HCT116 (cell line): ENCODE data around the gene PWWP2B. TPM values are rescaled to one million over a fixed set of nuclear protein-coding genes. Genes with fewer than 3 reads are reported as not detected.

Experiments used
- ATAC-seq: fragments of 200-7000 bp; cut with Tn5 transposase; 2 replicates; pipeline ENCODE4 v1.9.1; 2020; ENCODE audit warnings: mild to moderate bottlenecking, moderate library complexity
- BruUV-seq: library from RNA; stranded (reverse); fragments of 400-500 nt; replicated peaks from 2 replicates; lab custom pipeline; 2021; lab: Mats Ljungman, UMichigan
- CTCF ChIA-PET: fragments of 300-600 bp; sonication (Branson Sonifier 250); formaldehyde crosslinking; loops from one replicate; lab custom pipeline; 2021; ENCODE audit warnings: antibody characterized with exemption; lab: Charles Lee
- POLR2A ChIA-PET: fragments of 300-600, 350-600 bp; sonication (Branson Sonifier 250); formaldehyde crosslinking; loops from one replicate; lab custom pipeline; 2021; ENCODE audit warnings: antibody characterized with exemption; lab: Charles Lee
- RAD21 ChIA-PET, 2 experiments: fragments of 300-600 bp; sonication (Branson Sonifier 250); formaldehyde crosslinking; loops; one replicate each; lab custom pipeline; 2023; ENCODE audit warnings: low total read pairs in 2 of 2; ENCODE audit not compliant: uncharacterized antibody in 2 of 2, unreplicated experiment in 2 of 2, low non-redundant PET in 1 of 2; lab: Charles Lee
- DNase-seq: peaks from one replicate; pipeline ENCODE4 v3.0.0-alpha.2; 2010; ENCODE audit warnings: low read depth, low spot score
- H2AFZ ChIP-seq: fragments of 200-600 bp; shearing (Covaris generic), sonication (generic); 2 replicates; pipeline ENCODE4 v1.6.1; 2017; ENCODE audit warnings: low read depth, mixed run types, mixed read lengths, antibody characterized with exemption, low read length; ENCODE audit not compliant: poor library complexity, severe bottlenecking
- H3K27ac ChIP-seq: 2 replicates; pipeline ENCODE4 v1.5.1; 2012; ENCODE audit warnings: low read depth, low read length
- H3K27me3 ChIP-seq: fragments of 200-600 bp; sonication (generic); 2 replicates; pipeline ENCODE4 v1.6.1; 2016; ENCODE audit warnings: mixed run types, low read length, mixed read lengths; ENCODE audit not compliant: insufficient read depth
- H3K36me3 ChIP-seq, 2 experiments: fragments of 200-500 bp in 1 of 2; fragments of 200-600 bp in 1 of 2; sonication (Bioruptor generic) in 1 of 2; sonication (generic) in 1 of 2; 2 replicates each; pipeline versions ENCODE4 v1.5.1 to v1.6.1; 2014 to 2016; ENCODE audit warnings: low read length in 2 of 2, inconsistent platforms in 1 of 2, mixed read lengths in 1 of 2, mixed run types in 1 of 2; ENCODE audit not compliant: insufficient read depth in 2 of 2, control insufficient read depth in 1 of 2
- H3K4me1 ChIP-seq, 2 experiments: fragments of 200-600 bp in 1 of 2; sonication (generic) in 1 of 2; 2 replicates each; pipeline versions ENCODE4 v1.5.1 to v1.6.1; 2012 to 2017; ENCODE audit warnings: low read length in 2 of 2, inconsistent platforms in 1 of 2, mild to moderate bottlenecking in 1 of 2, mixed read lengths in 1 of 2, mixed run types in 1 of 2, moderate library complexity in 1 of 2; ENCODE audit not compliant: insufficient read depth in 2 of 2, control insufficient read depth in 1 of 2
- H3K4me2 ChIP-seq: fragments of 200-600 bp; sonication (generic); 2 replicates; pipeline ENCODE4 v1.6.1; 2017; ENCODE audit warnings: mixed run types, low read length, mixed read lengths
- H3K4me3 ChIP-seq, 2 experiments: fragments of 200-600 bp in 1 of 2; sonication (generic) in 1 of 2; replicated peaks in 1 of 2; 2 replicates each; pipeline ENCODE4 v1.5.1; 2011 to 2016; ENCODE audit warnings: low read length in 2 of 2, control low read depth in 1 of 2, low read depth in 1 of 2, mild to moderate bottlenecking in 1 of 2, mixed read lengths in 1 of 2, mixed run types in 1 of 2
- H3K79me2 ChIP-seq: fragments of 200-600 bp; sonication (generic); 2 replicates; pipeline ENCODE4 v1.6.1; 2017; ENCODE audit warnings: mild to moderate bottlenecking, mixed run types, low read length, moderate library complexity, mixed read lengths; ENCODE audit not compliant: insufficient read depth
- H3K9ac ChIP-seq: fragments of 200-600 bp; sonication (generic); 2 replicates; pipeline ENCODE4 v1.6.1; 2016; ENCODE audit warnings: low read length, mixed read lengths
- H3K9me2 ChIP-seq: fragments of 200-600 bp; sonication (generic), shearing (Covaris generic); 2 replicates; pipeline ENCODE4 v1.6.1; 2017; ENCODE audit warnings: mixed run types, mild to moderate bottlenecking, moderate library complexity; ENCODE audit not compliant: insufficient read depth
- H3K9me3 ChIP-seq, 2 experiments: fragments of 200-500 bp in 1 of 2; fragments of 200-600 bp in 1 of 2; sonication (Bioruptor generic) in 1 of 2; sonication (generic) in 1 of 2; 2 replicates each; pipeline ENCODE4 v1.6.1; 2014 to 2017; ENCODE audit warnings: low read length in 2 of 2, mixed read lengths in 2 of 2, inconsistent platforms in 1 of 2, low read depth in 1 of 2, mild to moderate bottlenecking in 1 of 2, mixed run types in 1 of 2, moderate library complexity in 1 of 2; ENCODE audit not compliant: control insufficient read depth in 1 of 2, insufficient read depth in 1 of 2
- H4K20me1 ChIP-seq: fragments of 200-600 bp; sonication (generic), shearing (Covaris generic); 2 replicates; pipeline ENCODE4 v1.6.1; 2017; ENCODE audit warnings: mixed run types, mild to moderate bottlenecking, moderate library complexity; ENCODE audit not compliant: insufficient read depth
- CTCF ChIP-seq, 3 experiments: fragments of 200-600 bp in 1 of 3; sonication (generic) in 1 of 3; IDR thresholded peaks in 2 of 3; conservative IDR thresholded peaks in 1 of 3; 2 replicates each; pipeline ENCODE4 v1.5.1; 2012 to 2017; ENCODE audit warnings: low read depth in 2 of 3, low read length in 2 of 3, antibody characterized with exemption in 1 of 3, borderline replicate concordance in 1 of 3, control low read depth in 1 of 3, mild to moderate bottlenecking in 1 of 3, mixed read lengths in 1 of 3, mixed run types in 1 of 3, moderate library complexity in 1 of 3; ENCODE audit not compliant: insufficient read depth in 1 of 3
- EGR1 ChIP-seq: IDR thresholded peaks from 2 replicates; pipeline ENCODE4 v1.6.1; 2012; ENCODE audit warnings: low read depth
- EZH2 ChIP-seq: fragments of 200-600 bp; sonication (generic); IDR thresholded peaks from 2 replicates; pipeline ENCODE4 v1.6.1; 2017; ENCODE audit warnings: antibody characterized with exemption, mixed run types
- EZH2phosphoT487 ChIP-seq: fragments of 200-600 bp; IDR thresholded peaks from 2 replicates; pipeline ENCODE4 v1.6.1; 2018; ENCODE audit warnings: antibody characterized with exemption, borderline replicate concordance
- POLR2A ChIP-seq: IDR thresholded peaks from 2 replicates; pipeline ENCODE4 v1.7.0; 2011; ENCODE audit warnings: borderline replicate concordance; ENCODE audit not compliant: insufficient read depth, insufficient read length; ENCODE audit errors: extremely low read depth
- SP1 ChIP-seq: IDR thresholded peaks from 2 replicates; pipeline ENCODE4 v1.6.1; 2012; ENCODE audit warnings: low read depth
- SRF ChIP-seq: IDR thresholded peaks from 2 replicates; pipeline ENCODE4 v1.6.1; 2012; ENCODE audit warnings: low read depth
- YY1 ChIP-seq: IDR thresholded peaks from 2 replicates; pipeline ENCODE4 v1.6.1; 2011; ENCODE audit warnings: low read length, low read depth, moderate library complexity, mild to moderate bottlenecking; ENCODE audit not compliant: insufficient replicate concordance; ENCODE audit errors: extremely low read depth
- ZNF274 ChIP-seq: fragments of 200-500 bp; sonication (Bioruptor generic); IDR thresholded peaks from 2 replicates; pipeline ENCODE4 v1.6.1; 2014; ENCODE audit warnings: mild to moderate bottlenecking, low read depth, low read length, inconsistent platforms
- intact Hi-C: fragments of 100-400 bp; cut with micrococcal nuclease; formaldehyde crosslinking; loops from 2 replicates; pipeline ENCODE4 v1.10.0; 2022
- total RNA-seq: library from RNA; stranded (reverse); gene quantifications from one replicate; pipeline ENCODE4 v1.2.1, GENCODE V29; 2021; ENCODE audit not compliant: unreplicated experiment

Gene PWWP2B
- total RNA-seq, 1 experiment from 2014 or later, result 13.9 TPM

- no peaks in the 10 kb centered on the region for H3K27me3 ChIP-seq
- no TSS peak for BruUV-seq
- ATAC-seq (no peak), DNase-seq (no peak)
- POLR2A ChIA-PET, result no interaction called here
- no peak overlapping the region for H3K9ac ChIP-seq
- H3K27ac ChIP-seq, result no peak overlapping the region
- intact Hi-C loops, result no loop called here
- H3K9me3 ChIP-seq, result no peaks in the 10 kb centered on the region
- RAD21 ChIA-PET, result no interaction called here
- H3K9me2 ChIP-seq, result no peaks in the 10 kb centered on the region
- H3K36me3 ChIP-seq, result no peaks in the 10 kb centered on the region
- peaks cover 0 to 8% of the 10 kb centered on the region in 2 experiments; a peak in 1 of 4 replicates for H3K4me1 ChIP-seq
- H3K4me2 ChIP-seq, result no peak overlapping the region
- no peak for TF ChIP-seq EGR1
- no peak for TF ChIP-seq CTCF (IDR thresholded peaks at IDR 0.05 in 2 of 3, conservative IDR thresholded peaks at IDR 0.05 in 1 of 3; ENCODE audit: borderline replicate concordance in 1 of 3, insufficient read depth in 1 of 3, low read depth in 2 of 3, low read length in 2 of 3)
- no peak for TF ChIP-seq YY1
- TF ChIP-seq EZH2phosphoT487, result no peak
- TF ChIP-seq POLR2A, result no peak
- no peak for TF ChIP-seq SP1
- TF ChIP-seq SRF, result no peak
- TF ChIP-seq EZH2, result no peak
- TF ChIP-seq ZNF274, result no peak
- CTCF ChIA-PET, result no interaction called here
- H4K20me1 ChIP-seq, result no peaks in the 10 kb centered on the region
- H3K4me3 ChIP-seq, result no peak overlapping the region
- no peak overlapping the region for H2AFZ ChIP-seq
- no peaks in the 10 kb centered on the region for H3K79me2 ChIP-seq
These were observed 64.2 kb downstream of the PWWP2B start for GRCh38 chr10:132461103-132461682.
